IPS-11a (cell line): ENCODE measurements around the gene PLD3.
"Not testable (repeated sequence)": the region's sequence is repeated elsewhere in the genome, so short reads cannot be mapped to it uniquely, and the experiment has no call there.

Experiments used
- H3K4me3 ChIP-seq: one replicate; pipeline ENCODE4 v1.5.1; 2013; ENCODE audit warnings: low read depth, low read length, control low read depth

PLD3 gene

GRCh38 chr19:40363069-40363468 is 14.6 kb downstream of the PLD3 start:
- no peak overlapping the region for H3K4me3 ChIP-seq

GRCh38 chr19:40365010-40365409 is 16.5 kb downstream of the PLD3 start:
- no peak overlapping the region for H3K4me3 ChIP-seq

GRCh38 chr19:40365613-40366401 is 17.3 kb downstream of the PLD3 start:
- H3K4me3 ChIP-seq: peak overlapping the region; percentile 61

- H3K4me3 ChIP-seq: peak overlapping the region; percentile 61
These were observed 18.4 kb downstream of the PLD3 start for GRCh38 chr19:40366697-40367561.

GRCh38 chr19:40367577-40368434 is 19.3 kb downstream of the PLD3 start:
- H3K4me3 ChIP-seq: no peak overlapping the region

- H3K4me3 ChIP-seq: no peak overlapping the region
These were observed 21.3 kb downstream of the PLD3 start for GRCh38 chr19:40369797-40370196.

GRCh38 chr19:40370253-40370652 is 21.8 kb downstream of the PLD3 start:
- H3K4me3 ChIP-seq: not testable (repeated sequence)

GRCh38 chr19:40370997-40371801 is 22.7 kb downstream of the PLD3 start:
- no peak overlapping the region for H3K4me3 ChIP-seq

- H3K4me3 ChIP-seq: no peak overlapping the region
These were observed 23.3 kb downstream of the PLD3 start for GRCh38 chr19:40371802-40372122.

- no peak overlapping the region for H3K4me3 ChIP-seq
These were observed 25.6 kb downstream of the PLD3 start for GRCh38 chr19:40374084-40374483.

GRCh38 chr19:40376286-40376862 is 27.9 kb downstream of the PLD3 start:
- no peak overlapping the region for H3K4me3 ChIP-seq

- H3K4me3 ChIP-seq: no peak overlapping the region
These were observed 29.4 kb downstream of the PLD3 start for GRCh38 chr19:40377876-40378385.

GRCh38 chr19:40378509-40378908 is 30.0 kb downstream of the PLD3 start:
- H3K4me3 ChIP-seq: no peak overlapping the region

GRCh38 chr19:40379446-40380198 is 31.1 kb downstream of the PLD3 start:
- no peak overlapping the region for H3K4me3 ChIP-seq

GRCh38 chr19:40380199-40381037 is 31.9 kb downstream of the PLD3 start:
- no peak overlapping the region for H3K4me3 ChIP-seq

- no peak overlapping the region for H3K4me3 ChIP-seq
These were observed 32.8 kb downstream of the PLD3 start for GRCh38 chr19:40381321-40381720.

- no peak overlapping the region for H3K4me3 ChIP-seq
These were observed 35.3 kb downstream of the PLD3 start for GRCh38 chr19:40383668-40384248.

GRCh38 chr19:40387155-40387554 is 38.7 kb downstream of the PLD3 start:
- no peak overlapping the region for H3K4me3 ChIP-seq
